Kidney epithelial cell (primary cell): ENCODE data around the gene HDAC10. TPM values are rescaled to one million over a fixed set of nuclear protein-coding genes. Genes with fewer than 3 reads are reported as not detected.

ENCODE experiments used
- DNase-seq: peaks from one replicate; pipeline ENCODE4 v3.0.0-alpha.2; 2010; ENCODE audit warnings: low read depth
- H3K27me3 ChIP-seq: 2 replicates; pipeline ENCODE4 v1.6.0; 2011; ENCODE audit warnings: low read length; ENCODE audit not compliant: control insufficient read depth, insufficient read depth
- H3K36me3 ChIP-seq: 2 replicates; pipeline ENCODE4 v1.5.1; 2011; ENCODE audit warnings: low read length; ENCODE audit not compliant: control insufficient read depth, insufficient read depth
- H3K4me3 ChIP-seq: 2 replicates; pipeline ENCODE4 v1.5.1; 2011; ENCODE audit warnings: low read depth, mild to moderate bottlenecking, control low read depth, low read length
- total RNA-seq: library from RNA; depleted of rRNA; stranded (reverse); fragments of >200 nt; gene quantifications from 2 replicates; pipeline ENCODE4 v1.2.3, GENCODE V29; 2015
- TF ChIP-seq, protein P1 (sequence below): IDR thresholded peaks from 2 replicates; pipeline ENCODE4 v1.5.1; 2011; ENCODE audit warnings: mild to moderate bottlenecking, moderate library complexity, low read length, control low read depth, inconsistent platforms; ENCODE audit not compliant: insufficient read depth, poor library complexity, severe bottlenecking

Gene HDAC10
- total RNA-seq, 1 donor from 2014 or later, result 21.1 TPM

DNA sequence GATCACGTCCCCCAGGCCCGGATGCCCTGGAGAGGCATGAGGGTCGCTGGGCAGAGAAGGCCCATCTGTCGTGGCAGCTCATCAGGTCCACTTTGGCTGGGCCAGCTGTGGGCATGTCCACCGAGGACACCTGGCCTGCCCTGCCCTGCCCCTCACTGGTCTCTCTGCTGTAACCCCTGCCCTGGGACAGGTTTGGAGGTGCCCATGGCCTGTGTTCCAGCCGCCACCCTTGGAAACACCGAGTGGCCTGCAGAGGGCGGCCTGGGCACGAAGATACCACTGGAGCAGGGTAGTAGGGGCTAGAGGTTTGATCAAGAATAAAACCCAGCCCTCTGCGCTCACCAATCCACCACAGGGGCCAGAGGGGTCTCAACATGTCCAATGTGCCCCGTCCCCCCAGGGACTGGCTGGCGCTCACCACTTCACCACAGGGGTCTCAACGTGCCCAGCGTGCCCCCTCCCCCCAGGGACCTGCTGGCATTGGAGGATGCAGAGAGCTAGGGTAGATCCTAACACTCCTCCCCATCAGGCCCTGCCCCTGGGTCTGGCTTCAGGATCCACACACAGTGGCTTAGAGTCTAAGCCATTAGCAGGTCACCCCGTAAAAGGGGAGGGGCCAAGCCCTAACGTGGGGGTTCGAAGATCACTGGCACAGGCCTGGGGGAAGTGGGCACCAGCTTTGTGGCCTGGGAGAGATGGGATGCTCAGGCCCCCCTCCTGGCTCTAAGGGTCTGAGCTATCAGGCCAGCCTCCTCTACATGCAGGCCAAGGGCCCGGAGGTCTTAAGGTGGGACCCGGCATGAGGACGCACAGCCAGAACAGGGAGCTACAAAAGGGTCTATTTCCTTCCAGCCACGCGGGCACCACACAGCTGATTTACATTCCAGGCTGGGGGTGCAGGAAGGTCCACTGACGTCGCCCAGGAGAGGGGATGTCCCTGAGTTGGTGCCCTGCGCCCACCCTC, 1.3 kb upstream of the HDAC10 start:
- no peak for DNase-seq
- H3K27me3 ChIP-seq, result no peaks in the 10 kb centered on the region
- TF ChIP-seq, protein P1, sequence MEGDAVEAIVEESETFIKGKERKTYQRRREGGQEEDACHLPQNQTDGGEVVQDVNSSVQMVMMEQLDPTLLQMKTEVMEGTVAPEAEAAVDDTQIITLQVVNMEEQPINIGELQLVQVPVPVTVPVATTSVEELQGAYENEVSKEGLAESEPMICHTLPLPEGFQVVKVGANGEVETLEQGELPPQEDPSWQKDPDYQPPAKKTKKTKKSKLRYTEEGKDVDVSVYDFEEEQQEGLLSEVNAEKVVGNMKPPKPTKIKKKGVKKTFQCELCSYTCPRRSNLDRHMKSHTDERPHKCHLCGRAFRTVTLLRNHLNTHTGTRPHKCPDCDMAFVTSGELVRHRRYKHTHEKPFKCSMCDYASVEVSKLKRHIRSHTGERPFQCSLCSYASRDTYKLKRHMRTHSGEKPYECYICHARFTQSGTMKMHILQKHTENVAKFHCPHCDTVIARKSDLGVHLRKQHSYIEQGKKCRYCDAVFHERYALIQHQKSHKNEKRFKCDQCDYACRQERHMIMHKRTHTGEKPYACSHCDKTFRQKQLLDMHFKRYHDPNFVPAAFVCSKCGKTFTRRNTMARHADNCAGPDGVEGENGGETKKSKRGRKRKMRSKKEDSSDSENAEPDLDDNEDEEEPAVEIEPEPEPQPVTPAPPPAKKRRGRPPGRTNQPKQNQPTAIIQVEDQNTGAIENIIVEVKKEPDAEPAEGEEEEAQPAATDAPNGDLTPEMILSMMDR, result peak; percentile 83
- no peak overlapping the region for H3K4me3 ChIP-seq
- H3K36me3 ChIP-seq, result peaks cover 2% of the 10 kb centered on the region

DNA sequence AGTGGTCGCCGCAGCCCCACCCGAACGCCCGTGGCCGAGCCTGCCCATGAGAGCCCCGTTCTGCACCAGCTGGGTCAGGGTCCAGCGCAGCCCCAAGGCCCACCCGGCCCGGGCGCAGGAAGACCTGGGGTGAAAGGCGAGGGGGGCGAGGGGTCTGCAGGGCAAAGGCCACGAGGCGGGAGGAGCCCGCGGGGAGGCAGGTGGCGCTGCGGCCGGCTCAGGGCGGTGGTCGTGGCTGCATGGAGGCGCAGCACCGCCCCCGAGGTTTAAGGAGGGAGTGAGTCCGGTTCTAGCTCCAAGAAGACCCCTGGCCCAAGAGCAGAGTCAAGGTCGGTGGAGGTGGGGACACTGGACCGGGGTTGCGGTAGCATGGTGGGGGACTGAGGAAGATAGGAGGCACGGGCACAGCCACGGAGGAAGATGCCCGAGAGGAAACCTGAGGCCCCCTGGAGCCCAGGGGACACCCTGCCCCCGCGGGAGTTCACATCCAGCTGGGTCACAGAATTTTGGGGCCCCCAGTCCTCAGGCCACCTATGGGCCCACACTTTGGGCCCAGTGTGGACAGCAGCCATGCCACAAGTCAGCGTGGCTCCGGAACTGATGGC, 514 bp upstream of the HDAC10 start:
- no peaks in the 10 kb centered on the region for H3K27me3 ChIP-seq
- TF ChIP-seq, protein P1, result no peak
- peaks cover 1% of the 10 kb centered on the region for H3K36me3 ChIP-seq
- H3K4me3 ChIP-seq, result peak overlapping the region; percentile 47
- DNase-seq, result no peak

DNA sequence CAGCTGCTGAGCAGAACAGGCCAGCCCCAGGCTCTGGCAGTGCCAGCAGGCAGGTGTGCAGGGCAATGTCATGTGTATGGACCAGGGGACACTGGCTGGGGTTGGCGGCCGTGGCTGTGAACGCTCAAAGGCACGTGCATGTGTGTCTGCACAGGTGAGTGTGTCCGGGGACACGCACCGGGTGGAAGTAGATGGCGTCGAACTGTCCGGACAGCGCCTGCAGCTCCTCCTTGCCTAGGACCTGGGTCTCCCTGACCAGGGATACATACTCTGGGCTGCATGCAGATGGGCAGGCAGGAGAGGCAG, 863 bp downstream of the HDAC10 start:
- TF ChIP-seq, protein P1, result no peak
- Histone ChIP-seq H3K27me3 (no peaks in the 10 kb centered on the region), H3K36me3 (peaks cover 5% of the 10 kb centered on the region), H3K4me3 (peak overlapping the region; percentile 47)
- DNase-seq, result no peak

DNA sequence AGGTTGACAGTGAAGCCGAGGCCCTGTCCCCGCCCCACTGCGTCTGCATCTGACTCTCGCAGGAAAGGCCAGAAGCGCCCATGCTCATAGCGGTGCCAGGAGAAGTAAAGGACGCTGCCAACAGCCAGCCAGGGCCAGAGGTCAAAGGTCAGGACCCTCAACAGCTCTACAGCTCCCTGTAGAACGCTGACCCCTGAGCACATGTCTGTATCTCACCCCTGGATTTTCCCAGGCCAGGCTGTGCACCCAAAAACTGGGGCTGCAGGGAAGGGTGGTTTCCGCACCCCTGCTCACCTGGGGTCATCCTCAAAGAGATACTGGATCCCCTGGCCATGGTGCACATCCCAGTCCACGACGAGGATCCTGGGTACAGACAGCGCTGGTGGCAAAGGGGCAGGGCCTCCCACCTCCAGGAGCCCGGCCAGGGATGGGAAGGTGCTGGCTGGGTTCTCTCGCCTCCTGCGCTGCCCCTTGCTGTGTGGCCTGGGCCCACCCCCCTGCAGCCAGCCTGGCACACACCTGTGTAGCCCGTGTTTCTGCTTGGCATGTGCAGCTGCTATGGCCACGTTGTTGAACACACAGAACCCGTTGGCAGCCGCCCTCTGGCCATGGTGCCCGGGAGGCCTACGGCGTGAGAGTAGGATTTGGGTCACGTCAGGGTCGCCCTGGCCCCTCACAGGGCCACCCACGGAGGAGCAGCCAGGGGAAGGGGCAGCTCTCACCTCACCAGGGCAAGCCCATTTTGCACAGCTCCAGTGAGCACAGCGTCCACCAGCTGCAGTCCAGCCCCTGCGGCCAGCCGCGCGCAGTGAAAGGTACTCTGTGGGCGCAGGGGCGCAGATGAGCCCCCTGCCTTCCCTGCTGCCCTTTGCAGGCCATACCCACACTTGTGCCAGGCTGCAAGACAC, 1.5 kb downstream of the HDAC10 start:
- H3K27me3 ChIP-seq, result no peaks in the 10 kb centered on the region
- no peak overlapping the region for H3K4me3 ChIP-seq
- DNase-seq, result no peak
- peaks cover 4% of the 10 kb centered on the region for H3K36me3 ChIP-seq
- TF ChIP-seq, protein P1, result no peak

DNA sequence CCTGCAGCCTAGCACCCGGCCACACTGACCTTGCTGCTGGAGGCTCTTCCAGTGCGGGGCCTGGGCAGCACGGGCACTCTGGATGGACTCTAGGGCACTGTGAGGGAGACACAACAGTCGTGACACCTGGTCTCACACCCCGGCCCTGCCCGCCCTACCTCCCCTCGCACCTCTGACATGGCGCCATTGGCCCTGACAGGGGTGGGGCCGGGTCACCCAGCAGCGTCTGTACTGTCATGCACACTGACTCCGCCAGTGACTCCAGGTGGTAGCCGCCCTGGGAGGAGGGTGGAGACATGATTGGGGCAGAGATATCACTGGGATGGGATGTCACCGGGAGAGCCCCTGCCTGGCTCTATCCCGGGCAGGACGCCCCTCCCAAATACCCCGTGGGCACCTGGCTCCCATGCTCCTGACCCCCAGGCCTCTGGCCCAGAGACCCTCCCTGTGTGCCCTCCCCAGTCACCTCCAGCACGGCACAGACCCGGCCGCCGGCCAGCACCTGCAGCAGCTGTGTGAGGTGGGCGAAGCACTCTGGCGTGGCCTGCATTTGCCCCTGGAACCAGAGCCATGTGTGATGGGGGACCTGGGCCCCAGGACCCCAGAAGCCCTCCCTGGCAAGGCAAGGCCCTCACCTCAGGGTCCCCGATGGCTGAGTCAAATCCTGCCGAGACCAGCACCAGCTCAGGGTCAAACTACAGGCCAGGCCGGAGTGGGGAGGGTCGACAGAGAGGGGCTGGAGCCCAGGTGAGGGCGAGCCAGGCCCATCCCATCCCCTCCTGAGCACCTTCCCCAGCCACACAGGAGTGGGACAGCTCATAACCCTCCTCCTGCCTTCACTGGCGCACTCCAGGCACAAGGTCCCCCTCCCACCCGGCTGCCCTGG, 2.6 kb downstream of the HDAC10 start:
- Histone ChIP-seq H3K4me3 (no peak overlapping the region), H3K27me3 (no peaks in the 10 kb centered on the region), H3K36me3 (peaks cover 4% of the 10 kb centered on the region)
- TF ChIP-seq, protein P1, result no peak
- DNase-seq, result no peak
